Hepatocyte (in vitro differentiated cells): ENCODE results near the gene SH3BP1. TPM values are rescaled to one million over a fixed set of nuclear protein-coding genes. Genes with fewer than 3 reads are reported as not detected.
"Not testable (repeated sequence)": the region's sequence is repeated elsewhere in the genome, so short reads cannot be mapped to it uniquely, and the experiment has no call there.

ENCODE experiments used
- DNase-seq: peaks from one replicate; pipeline ENCODE4 v3.0.0-alpha.2; 2016; ENCODE audit warnings: low spot score
- H2AFZ ChIP-seq: fragments of 200-600 bp; sonication (generic); 2 replicates; pipeline ENCODE4 v1.6.0; 2016; ENCODE audit warnings: antibody characterized with exemption, mild to moderate bottlenecking
- H3K27ac ChIP-seq: fragments of 200-600 bp; sonication (generic); 2 replicates; pipeline ENCODE4 v1.5.1; 2016; ENCODE audit warnings: mild to moderate bottlenecking
- H3K27me3 ChIP-seq: fragments of 200-600 bp; sonication (generic); 2 replicates; pipeline ENCODE4 v1.6.1; 2016
- H3K36me3 ChIP-seq: fragments of 200-600 bp; sonication (generic); replicated peaks from 2 replicates; pipeline ENCODE4 v1.5.1; 2016; ENCODE audit warnings: low read depth; ENCODE audit not compliant: insufficient read depth
- H3K4me1 ChIP-seq: fragments of 200-600 bp; sonication (generic); 2 replicates; pipeline ENCODE4 v1.5.1; 2016; ENCODE audit warnings: mild to moderate bottlenecking, moderate library complexity; ENCODE audit not compliant: insufficient read depth
- H3K4me2 ChIP-seq: fragments of 200-600 bp; sonication (generic); 2 replicates; pipeline ENCODE4 v1.6.0; 2016
- H3K4me3 ChIP-seq: fragments of 200-600 bp; sonication (generic); 2 replicates; pipeline ENCODE4 v1.5.1; 2016; ENCODE audit warnings: mild to moderate bottlenecking
- H3K79me2 ChIP-seq: fragments of 200-600 bp; sonication (generic); 2 replicates; pipeline ENCODE4 v1.6.0; 2017; ENCODE audit warnings: mild to moderate bottlenecking
- H3K9me2 ChIP-seq: fragments of 200-600 bp; sonication (generic); replicated peaks from 2 replicates; pipeline ENCODE4 v1.6.0; 2017; ENCODE audit warnings: mild to moderate bottlenecking; ENCODE audit not compliant: insufficient read depth
- H3K9me3 ChIP-seq: fragments of 200-600 bp; sonication (generic); 2 replicates; pipeline ENCODE4 v1.5.1; 2016; ENCODE audit warnings: low read depth, mild to moderate bottlenecking
- H4K20me1 ChIP-seq: fragments of 200-600 bp; sonication (generic); 2 replicates; pipeline ENCODE4 v1.6.0; 2016; ENCODE audit warnings: mild to moderate bottlenecking; ENCODE audit not compliant: insufficient read depth, poor library complexity, severe bottlenecking
- EZH2 ChIP-seq: fragments of 200-600 bp; sonication (generic); IDR thresholded peaks from 2 replicates; pipeline ENCODE4 v1.6.1; 2016; ENCODE audit warnings: antibody characterized with exemption, mild to moderate bottlenecking, borderline replicate concordance
- EZH2phosphoT487 ChIP-seq: fragments of 200-600 bp; sonication (generic); IDR thresholded peaks from one replicate; pipeline ENCODE4 v1.6.1; 2018; ENCODE audit warnings: antibody characterized with exemption, mild to moderate bottlenecking, low read depth, moderate library complexity; ENCODE audit not compliant: unreplicated experiment, severe bottlenecking
- WGBS: methylation state at CpG from one replicate; pipeline ENCODE4 v1.1.6; 2016; ENCODE audit warnings: low lambda C conversion rate; ENCODE audit errors: missing lambda C conversion rate; 5-methylcytosine and 5-hydroxymethylcytosine counted together
- polyA plus RNA-seq: library from polyadenylated mRNA; unstranded; fragments of >200 nt; fragmentation: Nextera tagmentation; extraction: Ambion mirVana; gene quantifications from 2 replicates; pipeline ENCODE4 v1.2.1, GENCODE V29; 2016
- total RNA-seq: library from RNA; depleted of rRNA; stranded (reverse); fragments of >200 nt; gene quantifications from 2 replicates; pipeline ENCODE4 v1.2.3, GENCODE V29; 2014
- TF ChIP-seq, protein P1 (sequence below): fragments of 200-600 bp; sonication (generic); IDR thresholded peaks from 2 replicates; pipeline ENCODE4 v1.5.1; 2016; ENCODE audit warnings: antibody characterized with exemption, mild to moderate bottlenecking; ENCODE audit not compliant: poor library complexity

SH3BP1 gene
- total and polyA plus RNA-seq, 2 experiments from 2014 or later: 12.3 to 14.0 TPM

- peak overlapping the region; percentile 95 for H3K27ac ChIP-seq
- no peaks in the 10 kb centered on the region for H3K27me3 ChIP-seq
- H3K79me2 ChIP-seq: peaks cover 28% of the 10 kb centered on the region
- no peaks in the 10 kb centered on the region for H3K9me2 ChIP-seq
- TF ChIP-seq EZH2 (no peak), EZH2phosphoT487 (no peak)
- TF ChIP-seq, protein P1, sequence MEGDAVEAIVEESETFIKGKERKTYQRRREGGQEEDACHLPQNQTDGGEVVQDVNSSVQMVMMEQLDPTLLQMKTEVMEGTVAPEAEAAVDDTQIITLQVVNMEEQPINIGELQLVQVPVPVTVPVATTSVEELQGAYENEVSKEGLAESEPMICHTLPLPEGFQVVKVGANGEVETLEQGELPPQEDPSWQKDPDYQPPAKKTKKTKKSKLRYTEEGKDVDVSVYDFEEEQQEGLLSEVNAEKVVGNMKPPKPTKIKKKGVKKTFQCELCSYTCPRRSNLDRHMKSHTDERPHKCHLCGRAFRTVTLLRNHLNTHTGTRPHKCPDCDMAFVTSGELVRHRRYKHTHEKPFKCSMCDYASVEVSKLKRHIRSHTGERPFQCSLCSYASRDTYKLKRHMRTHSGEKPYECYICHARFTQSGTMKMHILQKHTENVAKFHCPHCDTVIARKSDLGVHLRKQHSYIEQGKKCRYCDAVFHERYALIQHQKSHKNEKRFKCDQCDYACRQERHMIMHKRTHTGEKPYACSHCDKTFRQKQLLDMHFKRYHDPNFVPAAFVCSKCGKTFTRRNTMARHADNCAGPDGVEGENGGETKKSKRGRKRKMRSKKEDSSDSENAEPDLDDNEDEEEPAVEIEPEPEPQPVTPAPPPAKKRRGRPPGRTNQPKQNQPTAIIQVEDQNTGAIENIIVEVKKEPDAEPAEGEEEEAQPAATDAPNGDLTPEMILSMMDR: no peak
- no peak for DNase-seq
- WGBS: 8% methylated on average over 17 of the region's 17 CpGs
- H3K9me3 ChIP-seq: no peaks in the 10 kb centered on the region
- peak overlapping the region; percentile 57 for H2AFZ ChIP-seq
- peak overlapping the region; percentile 75 for H3K4me2 ChIP-seq
- no peaks in the 10 kb centered on the region for H4K20me1 ChIP-seq
- H3K36me3 ChIP-seq: no peaks in the 10 kb centered on the region
- peaks cover 24% of the 10 kb centered on the region for H3K4me1 ChIP-seq
- peak overlapping the region; percentile 34 for H3K4me3 ChIP-seq
These were observed 31.5 kb upstream of the SH3BP1 start for GRCh38 chr22:37607935-37608476.

DNA sequence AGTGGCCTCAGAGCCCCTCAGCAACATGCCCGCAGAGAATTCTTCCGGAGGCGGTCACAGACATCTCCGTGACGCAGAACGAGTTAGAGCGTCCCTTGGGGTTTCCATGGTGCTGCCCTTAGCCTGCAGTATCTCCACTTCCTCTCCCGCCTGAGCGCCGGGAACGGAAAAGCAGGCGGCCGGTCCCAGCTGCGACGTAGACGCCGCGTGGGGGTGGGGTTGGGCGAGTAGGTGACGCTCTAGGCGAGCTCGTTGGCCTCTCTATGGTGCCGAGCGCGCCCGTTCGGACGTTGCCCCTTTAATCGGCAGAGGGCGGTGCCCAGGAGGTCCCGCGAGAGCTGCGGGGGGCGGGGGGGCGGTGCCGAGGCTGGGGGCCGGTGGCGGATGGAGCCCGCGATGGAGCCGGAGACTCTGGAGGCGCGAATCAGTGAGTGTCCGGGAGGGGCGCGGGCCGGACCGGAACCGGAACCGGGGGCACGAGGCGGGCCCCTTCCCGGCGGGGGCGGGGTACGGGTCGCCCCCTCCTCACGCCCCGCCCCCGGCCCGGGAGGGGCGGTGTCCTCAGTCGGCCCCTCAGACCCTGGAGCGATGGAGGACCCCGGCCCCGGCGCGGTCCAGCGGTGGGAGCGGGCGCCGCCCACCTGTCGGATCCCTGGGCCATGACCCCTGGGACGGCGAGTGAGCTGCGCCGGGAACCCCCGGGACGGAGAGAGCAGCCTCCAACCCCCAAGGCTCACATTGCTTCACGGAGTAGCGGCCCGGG is 30.8 kb upstream of the SH3BP1 start, which contains the start of gene GGA1:
Gene GGA1, plus strand, starts transcription at position 358 of the 763 bp plus-strand sequence. Its CDS starts 27 bp downstream, at position 385.
- no peaks in the 10 kb centered on the region for H3K36me3 ChIP-seq
- H3K9me3 ChIP-seq: no peaks in the 10 kb centered on the region
- H3K79me2 ChIP-seq: peaks cover 28% of the 10 kb centered on the region
- DNase-seq: peak; percentile 96
- no peak for TF ChIP-seq EZH2phosphoT487
- no peak for TF ChIP-seq EZH2
- TF ChIP-seq, protein P1: no peak
- WGBS: under 1% methylated on average over 37 of the region's 82 CpGs
- peak within 1 kb of the TSS; percentile 94 for H3K4me2 ChIP-seq
- peaks cover 24% of the 10 kb centered on the region for H3K4me1 ChIP-seq
- H3K27ac ChIP-seq: peak within 1 kb of the TSS; percentile 95
- H3K9me2 ChIP-seq: no peaks in the 10 kb centered on the region
- H3K27me3 ChIP-seq: no peaks in the 10 kb centered on the region
- peak within 1 kb of the TSS; percentile 70 for H3K4me3 ChIP-seq
- peak within 1 kb of the TSS; percentile 57 for H2AFZ ChIP-seq
- no peaks in the 10 kb centered on the region for H4K20me1 ChIP-seq

DNA sequence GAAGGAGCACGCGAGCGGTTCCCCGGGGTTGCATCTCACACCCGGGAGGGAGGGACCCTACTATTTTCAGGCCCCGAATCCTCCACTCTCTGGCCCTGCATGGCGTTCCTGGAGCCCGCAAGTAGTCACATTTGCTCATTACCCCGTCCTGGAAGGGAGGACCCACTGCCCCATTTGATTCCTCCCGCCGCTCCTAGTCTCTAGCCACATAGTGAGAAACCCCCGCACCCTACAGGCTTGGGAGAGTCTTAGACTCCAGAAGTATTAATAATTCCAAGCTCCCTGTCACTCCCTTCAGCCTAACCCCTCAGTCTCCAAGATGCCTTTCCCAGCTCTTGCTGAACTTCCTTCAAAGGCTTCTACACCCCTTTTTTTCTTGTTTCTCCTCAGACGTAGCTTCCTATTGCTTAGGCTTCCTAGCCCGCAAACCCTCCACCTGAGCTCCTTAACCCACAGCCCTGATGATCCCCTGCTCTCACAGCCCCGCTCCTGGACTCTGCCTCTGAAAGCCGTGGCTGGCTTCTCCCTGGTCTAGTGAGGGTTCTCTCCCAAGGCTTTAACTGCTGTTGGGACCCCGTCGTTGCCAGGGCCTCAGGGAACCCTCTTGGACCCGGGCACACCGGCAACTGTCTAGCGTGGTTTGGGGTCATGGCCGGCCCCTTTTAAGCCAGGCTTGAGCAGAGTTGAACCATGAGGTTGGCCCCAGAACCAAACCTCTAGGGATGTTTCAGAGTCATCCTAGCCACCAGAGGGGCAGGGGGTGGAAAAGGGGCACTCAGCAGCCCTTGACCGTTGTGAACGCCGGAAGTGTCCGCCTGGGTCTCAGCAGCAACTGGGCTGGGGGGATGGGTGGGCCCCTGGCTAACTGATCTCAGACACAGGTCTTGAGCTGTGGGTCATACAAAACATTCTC is 30.0 kb upstream of the SH3BP1 start:
- Histone ChIP-seq H4K20me1 (no peaks in the 10 kb centered on the region), H3K27ac (peak overlapping the region; percentile 95), H3K79me2 (peaks cover 28% of the 10 kb centered on the region), H3K9me2 (no peaks in the 10 kb centered on the region), H3K4me1 (peaks cover 24% of the 10 kb centered on the region), H3K9me3 (no peaks in the 10 kb centered on the region), H3K36me3 (no peaks in the 10 kb centered on the region), H3K27me3 (no peaks in the 10 kb centered on the region), H3K4me2 (peak overlapping the region; percentile 94), H3K4me3 (peak overlapping the region; percentile 70), H2AFZ (peak overlapping the region; percentile 50)
- no peak for DNase-seq
- 22% methylated on average over 26 of the region's 26 CpGs for WGBS
- TF ChIP-seq EZH2: no peak
- TF ChIP-seq, protein P1: no peak
- TF ChIP-seq EZH2phosphoT487: no peak

DNA sequence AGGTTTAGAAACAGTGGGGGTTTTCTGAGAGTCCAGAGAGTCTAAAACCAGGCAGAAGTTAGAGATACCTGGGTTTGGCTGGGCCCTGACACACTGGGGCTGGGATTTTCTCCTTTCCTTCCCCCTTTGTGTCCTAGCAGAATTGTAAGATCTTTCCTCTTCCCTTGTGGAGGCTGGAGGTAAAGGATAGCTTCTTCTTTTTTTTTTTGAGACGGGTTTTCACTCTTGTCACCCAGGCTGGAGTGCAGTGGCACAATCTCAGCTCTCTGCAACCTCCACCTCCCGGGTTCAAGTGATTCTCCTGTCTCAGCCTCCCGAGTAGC is 29.4 kb upstream of the SH3BP1 start:
- not testable (repeated sequence) for H3K9me3 ChIP-seq, H2AFZ ChIP-seq, H3K36me3 ChIP-seq, DNase-seq, H4K20me1 ChIP-seq, H3K9me2 ChIP-seq, H3K27me3 ChIP-seq
- Histone ChIP-seq H3K79me2 (peaks cover 28% of the 10 kb centered on the region), H3K4me2 (peak overlapping the region; percentile 94), H3K4me3 (peak overlapping the region; percentile 70), H3K4me1 (peaks cover 24% of the 10 kb centered on the region), H3K27ac (peak overlapping the region; percentile 95)
- WGBS: 92% methylated on average over 3 of the region's 3 CpGs
